Cardiac fibroblast (primary cell): ENCODE results near the gene PROM1.

Experiments used
- DNase-seq, 2 donors: peaks; one replicate each; pipeline versions ENCODE4 v3.0.0 to v3.0.0-alpha.2; 2010; ENCODE audit warnings: low read depth in 2 of 2
- H3K4me3 ChIP-seq, 2 donors: replicated peaks in 1 of 2; 1 replicate in 1 of 2; 2 replicates in 1 of 2; pipeline ENCODE4 v1.5.1; 2011; ENCODE audit warnings: low read depth in 2 of 2, low read length in 2 of 2, mild to moderate bottlenecking in 2 of 2, moderate library complexity in 1 of 2
- CTCF ChIP-seq: IDR thresholded peaks from one replicate; pipeline ENCODE4 v1.5.1; 2011; ENCODE audit warnings: low read depth, mild to moderate bottlenecking, low read length, inconsistent platforms

Gene PROM1

GRCh38 chr4:16083241-16084191 is at the start of gene PROM1:
TSS of gene PROM1 (minus strand) at chr4:16084023. CDS start at chr4:16075906, 8,117 bp downstream.
- peak within 1 kb of the TSS; percentile 21 to 22 for H3K4me3 ChIP-seq
- DNase-seq, result no peak
- TF ChIP-seq CTCF, result no peak

GRCh38 chr4:16133406-16133805 is 49.6 kb upstream of the PROM1 start:
- no peak for TF ChIP-seq CTCF
- no peak overlapping the region for H3K4me3 ChIP-seq
- DNase-seq, result no peak

GRCh38 chr4:16131293-16131692 is 47.5 kb upstream of the PROM1 start:
- DNase-seq, result no peak
- no peak for TF ChIP-seq CTCF
- H3K4me3 ChIP-seq, result no peak overlapping the region

DNA sequence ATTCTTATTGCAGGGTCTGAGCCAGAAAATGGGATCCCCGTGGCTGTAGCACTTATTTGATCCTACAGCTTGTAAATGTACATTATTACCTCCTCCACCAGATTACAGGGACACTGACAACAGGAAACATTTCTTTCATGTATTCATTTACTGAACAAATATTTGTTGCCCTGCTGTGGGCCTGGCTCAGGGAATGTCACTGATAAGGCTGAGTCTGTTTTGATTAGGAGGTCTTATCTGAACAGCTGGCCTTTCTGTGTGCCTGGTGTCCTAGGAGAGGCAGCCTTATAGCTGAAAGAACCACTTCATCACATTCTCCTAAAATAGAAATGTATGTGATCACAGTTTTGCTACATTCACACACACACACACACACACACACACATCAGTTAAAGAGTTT is 45.5 kb upstream of the PROM1 start:
- TF ChIP-seq CTCF, result no peak
- no peak for DNase-seq

GRCh38 chr4:16126714-16127113 is 42.9 kb upstream of the PROM1 start:
- DNase-seq, result no peak
- H3K4me3 ChIP-seq, result no peak overlapping the region
- TF ChIP-seq CTCF, result no peak

More for the DNA sequence above, 45.5 kb upstream of the PROM1 start:
- H3K4me3 ChIP-seq, result no peak overlapping the region

DNA sequence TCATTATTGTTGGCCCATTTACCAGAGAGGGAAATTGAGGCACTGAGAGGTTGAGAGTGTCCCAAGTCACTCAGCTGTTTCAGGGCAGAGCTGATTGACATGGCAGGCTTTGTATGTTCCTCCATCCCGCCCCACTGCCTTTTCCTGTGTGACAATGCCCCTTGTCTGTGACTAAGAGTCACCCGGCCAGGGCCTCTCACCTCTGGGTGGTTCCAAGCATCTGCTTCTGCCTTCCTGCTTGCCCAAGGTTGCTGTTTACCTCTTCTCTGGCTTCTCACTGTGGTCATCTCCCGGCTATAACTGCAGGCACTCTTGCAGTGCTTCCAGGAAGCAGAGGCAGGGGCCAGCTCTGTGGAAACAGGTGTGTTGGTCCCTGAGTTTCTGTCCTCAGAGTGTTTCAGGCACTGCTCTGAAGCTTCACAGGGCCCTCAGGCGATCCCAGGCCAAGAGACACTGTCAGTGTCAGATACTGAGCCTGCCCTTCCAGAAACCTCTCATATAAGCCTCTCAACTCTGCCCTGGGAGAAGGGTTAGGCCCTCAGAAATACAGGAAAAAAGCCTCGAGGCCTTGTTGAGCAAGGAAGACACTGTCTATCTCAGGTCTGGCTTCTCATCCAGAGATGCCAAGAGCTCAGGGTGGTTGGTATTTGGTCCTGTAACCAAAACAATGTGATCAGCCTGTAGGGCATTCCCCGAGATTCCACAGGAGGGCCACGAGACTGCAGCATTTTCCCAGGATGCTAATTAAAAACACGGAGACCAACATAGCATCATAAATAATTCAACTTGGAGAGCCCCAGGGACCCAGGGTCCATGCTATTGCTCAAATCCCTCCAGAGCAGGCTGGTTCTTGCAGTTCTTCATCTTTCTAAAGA is 42.0 kb upstream of the PROM1 start:
- no peak overlapping the region for H3K4me3 ChIP-seq
- TF ChIP-seq CTCF, result no peak
- no peak for DNase-seq
